GM18907 (cell line): Measurements from ENCODE around the gene OR5B2.
"Not testable (repeated sequence)": the region's sequence is repeated elsewhere in the genome, so short reads cannot be mapped to it uniquely, and the experiment has no call there.

ENCODE experiments used
- ATAC-seq: cut with Tn5 transposase; IDR thresholded peaks from one replicate; pipeline ENCODE4 v1.9.1; 2021; ENCODE audit warnings: mild to moderate bottlenecking, moderate library complexity; ENCODE audit not compliant: unreplicated experiment

Gene OR5B2

DNA sequence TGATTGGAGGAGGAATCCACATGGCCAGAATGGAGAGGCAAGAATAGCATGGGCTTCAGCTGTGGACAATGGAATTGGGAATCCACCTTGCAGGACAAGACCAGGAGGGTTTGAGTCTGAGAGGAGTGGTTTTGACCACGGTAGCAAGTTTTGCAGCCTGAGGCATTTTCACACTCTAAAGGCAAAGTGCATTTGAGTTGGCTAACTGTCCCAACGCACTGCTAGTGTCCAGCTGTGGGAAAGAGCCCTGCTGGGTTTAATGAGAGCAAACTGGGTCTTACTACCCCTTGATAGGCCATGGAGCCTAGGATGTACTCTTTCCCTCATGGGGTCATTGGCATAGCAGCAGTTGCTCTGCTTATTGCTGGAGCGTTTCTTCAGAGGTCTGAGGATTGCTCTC is at the start of gene OR5B2:
Gene OR5B2 (minus strand): TSS at position 101 of the 400 bp plus-strand sequence. CDS start 4,860 bp downstream, outside the sequence.
- ATAC-seq: no peak

DNA sequence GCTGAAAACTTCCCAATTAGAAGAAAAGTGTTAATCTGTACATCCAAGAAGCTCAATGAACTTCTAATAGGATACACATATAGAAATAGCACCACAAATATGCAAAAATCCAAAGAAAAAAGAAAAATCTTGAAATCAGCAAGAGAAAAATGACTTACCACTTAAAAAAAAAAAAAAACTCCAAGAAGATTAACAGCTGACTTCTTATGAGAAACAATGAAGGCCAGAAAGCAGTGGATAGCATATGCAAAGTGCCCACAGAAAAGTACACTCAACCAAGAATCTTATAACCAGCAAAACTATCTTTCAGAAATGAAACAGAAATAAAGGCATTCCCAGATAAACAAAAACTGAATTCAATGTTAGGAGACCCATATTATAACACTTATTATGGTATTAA is 44.0 kb upstream of the OR5B2 start:
- ATAC-seq: no peak

DNA sequence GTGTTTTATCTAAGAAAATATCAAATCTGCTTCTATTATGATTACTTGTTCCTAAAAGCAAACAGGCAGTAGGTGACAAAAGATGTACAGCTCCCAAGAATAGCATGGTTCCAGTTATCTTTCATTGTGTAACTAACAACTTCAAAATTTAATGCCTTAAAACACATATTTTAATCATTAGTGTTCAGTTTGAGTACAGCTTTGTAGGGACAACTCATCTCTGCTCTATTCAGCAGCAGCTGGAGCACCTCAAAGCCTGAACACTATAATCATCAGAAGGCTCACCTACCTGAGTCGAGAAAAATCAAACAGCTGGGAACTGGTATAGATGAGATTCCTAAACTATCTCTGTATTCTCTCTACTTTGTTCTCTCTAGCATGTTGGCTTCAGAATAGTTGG is 38.4 kb upstream of the OR5B2 start:
- ATAC-seq: no peak

DNA sequence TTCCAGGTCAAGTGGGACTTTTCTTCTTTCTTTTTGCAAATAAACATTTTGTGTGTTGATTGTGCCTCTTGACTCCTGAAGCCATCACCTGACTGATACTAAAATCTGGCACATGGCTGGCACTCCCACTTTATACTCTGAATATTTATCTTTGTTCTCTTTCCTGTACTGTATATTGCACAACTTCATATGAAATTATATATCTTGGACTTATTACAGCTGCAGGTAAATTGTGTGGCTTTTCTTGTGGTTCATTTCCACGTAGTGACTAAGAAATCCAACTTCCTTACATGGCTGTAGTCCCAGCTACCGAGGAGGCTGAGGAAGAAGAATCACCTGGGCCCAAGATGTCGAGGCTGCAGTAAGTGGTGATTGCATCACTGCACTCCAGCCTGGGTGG is 37.8 kb upstream of the OR5B2 start:
- no peak for ATAC-seq

DNA sequence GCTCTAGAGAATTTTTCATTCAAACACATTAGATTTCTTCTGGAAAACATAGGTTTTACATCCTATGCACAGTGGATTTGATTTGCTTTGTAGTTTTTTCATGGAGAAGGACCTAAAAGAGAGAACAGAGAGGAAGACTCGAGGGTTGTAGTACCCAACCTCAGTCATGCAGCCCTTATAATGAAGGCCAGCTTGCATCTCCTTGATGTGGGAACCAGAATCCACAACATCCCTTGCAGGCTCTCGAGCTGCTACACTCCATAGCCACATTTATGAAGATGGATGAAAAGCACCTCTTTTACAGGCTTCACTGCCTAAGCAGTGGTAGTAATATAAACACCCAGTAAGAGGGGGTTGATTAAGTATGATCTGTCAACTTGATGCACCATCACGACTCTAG is 23.7 kb upstream of the OR5B2 start:
- no peak for ATAC-seq

DNA sequence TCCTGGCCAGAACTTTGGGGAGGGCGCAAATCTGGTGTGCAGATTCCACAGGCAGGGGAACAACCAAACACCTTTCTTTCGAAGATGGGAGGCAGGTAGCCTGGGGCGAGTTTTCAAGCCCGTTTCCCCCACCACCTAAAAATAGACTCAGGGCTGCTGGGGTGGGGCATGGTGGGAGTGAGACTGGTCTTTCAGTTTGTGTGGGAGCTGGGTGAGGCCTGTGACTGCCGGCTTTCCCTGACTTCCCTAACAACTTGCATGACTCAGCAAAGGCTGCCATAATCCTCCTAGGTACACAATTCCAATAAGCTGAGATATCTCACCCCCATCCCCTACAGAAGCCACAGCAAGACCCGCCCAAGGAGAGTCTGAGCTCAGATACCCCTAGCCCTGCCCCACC is 18.4 kb upstream of the OR5B2 start:
- no peak for ATAC-seq

DNA sequence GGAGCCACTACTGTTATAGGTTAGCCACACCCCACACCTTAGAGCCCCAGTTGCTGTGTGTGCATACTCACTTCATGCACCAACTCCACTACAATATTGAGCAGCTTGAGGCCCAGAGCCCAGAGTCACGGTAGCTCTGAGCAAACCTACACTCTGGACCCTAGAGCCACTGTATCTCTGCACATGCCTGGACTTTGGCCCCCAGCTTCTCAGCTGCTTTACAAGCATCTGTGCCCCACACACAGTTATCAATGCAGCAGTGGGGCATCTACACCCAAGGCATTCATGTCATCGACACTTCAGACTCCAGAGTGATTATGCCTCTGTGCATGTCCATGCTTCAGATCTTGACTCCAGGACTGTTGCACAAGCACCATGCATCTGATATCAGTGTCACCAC is 16.4 kb upstream of the OR5B2 start:
- no peak for ATAC-seq

DNA sequence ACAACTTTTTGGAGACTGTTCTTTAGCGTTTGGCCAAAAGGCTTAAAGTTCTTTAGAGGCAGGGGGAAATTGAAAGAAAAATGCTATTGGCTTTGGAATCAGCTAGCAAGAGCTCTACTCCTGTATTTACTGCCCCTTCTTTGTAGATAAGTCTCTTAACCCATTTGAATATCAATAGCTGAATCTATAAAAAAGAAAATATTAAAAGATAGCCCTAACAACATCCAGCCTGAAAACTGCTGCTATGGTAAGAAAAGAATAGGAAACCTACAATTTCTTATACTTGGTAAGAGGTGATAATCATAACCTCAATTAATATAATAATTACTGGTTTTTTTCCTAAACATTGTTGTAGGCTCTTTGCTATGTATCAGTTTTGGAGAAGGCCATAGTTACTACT is 14.2 kb upstream of the OR5B2 start, which contains the start of gene OR5B12:
Gene OR5B12 (minus strand): TSS at position 101 of the 400 bp plus-strand sequence. CDS start 2,085 bp downstream, outside the sequence.
- ATAC-seq: no peak

DNA sequence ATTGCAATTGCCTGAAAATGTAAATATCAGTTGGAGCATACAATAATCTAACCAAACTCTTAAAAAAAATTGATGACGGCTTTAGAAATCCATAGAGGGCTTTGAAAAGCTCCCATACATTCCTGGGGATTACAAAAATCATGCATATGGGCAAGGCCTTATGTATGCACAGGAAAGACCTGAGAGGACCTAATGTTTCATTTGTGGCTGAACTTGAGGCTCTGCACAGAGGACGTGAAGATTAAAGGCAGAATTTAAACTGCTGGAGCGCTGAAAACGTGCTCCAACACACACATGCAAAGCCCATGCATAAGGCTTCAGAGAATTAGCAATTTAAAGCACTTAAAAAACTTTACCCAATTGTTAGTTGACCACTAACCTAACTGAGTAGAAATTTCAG is 10.6 kb upstream of the OR5B2 start:
- no peak for ATAC-seq

DNA sequence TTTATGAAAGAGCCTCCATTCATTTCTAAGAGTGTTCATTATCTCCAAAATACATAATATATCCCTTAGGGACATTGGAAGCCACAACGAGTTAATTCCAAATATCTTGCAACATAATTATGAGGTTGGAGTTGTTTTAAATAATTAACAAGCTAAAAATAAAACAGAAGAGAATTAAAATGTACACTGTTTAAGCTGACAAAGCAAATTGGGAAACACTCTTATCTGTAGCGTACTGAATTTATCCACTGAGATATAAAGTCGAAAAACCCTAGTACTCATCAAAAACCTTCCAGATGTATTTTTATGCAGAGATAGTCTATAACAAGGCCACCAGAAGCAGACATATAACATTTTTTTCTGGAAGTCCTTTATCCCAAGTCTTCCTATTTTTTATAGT is 6.3 kb upstream of the OR5B2 start:
- no peak for ATAC-seq

DNA sequence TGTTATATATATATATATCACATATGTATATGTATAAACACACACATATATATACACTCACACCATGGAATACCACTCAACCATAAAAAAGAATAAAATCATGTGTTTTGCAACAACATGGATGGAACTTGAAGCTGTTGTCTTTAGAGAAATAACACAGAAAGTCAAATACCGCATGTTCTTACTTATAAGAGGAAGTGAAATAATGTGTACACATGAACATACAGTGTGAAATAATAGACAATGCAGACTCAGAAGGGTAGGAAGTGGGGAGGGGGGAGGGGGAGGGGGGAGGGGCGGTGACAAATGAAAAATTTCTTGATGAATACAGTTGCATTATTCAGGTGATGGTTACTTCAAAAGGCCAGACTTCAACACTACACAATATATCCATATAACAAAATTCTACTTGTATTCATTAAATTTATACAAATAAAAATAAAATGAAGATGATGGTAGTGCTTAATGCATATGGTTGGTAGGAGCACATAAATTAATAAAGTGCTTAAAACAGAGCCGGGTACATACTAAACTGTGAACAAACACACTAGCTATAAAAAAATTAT is 5.8 kb upstream of the OR5B2 start:
- peak; percentile 83 for ATAC-seq

DNA sequence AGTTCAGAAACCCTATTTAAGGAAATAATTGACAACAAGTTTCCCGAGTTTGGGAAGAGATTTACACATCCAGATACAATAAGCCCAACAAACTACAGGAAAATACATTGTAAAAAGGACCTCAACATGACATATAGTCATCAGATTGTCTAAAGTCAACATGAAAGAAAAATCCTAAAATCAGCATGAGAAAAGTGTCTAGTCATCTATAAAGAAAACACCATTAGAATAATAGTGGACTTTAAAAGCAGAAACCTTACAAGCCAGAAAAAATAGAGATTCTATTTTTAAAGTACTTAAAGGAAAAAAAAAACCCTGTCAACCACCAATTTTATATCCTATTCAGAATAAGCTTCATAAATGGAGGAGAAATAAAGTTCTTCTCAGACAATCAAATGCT is 1.4 kb upstream of the OR5B2 start:
- ATAC-seq: no peak

DNA sequence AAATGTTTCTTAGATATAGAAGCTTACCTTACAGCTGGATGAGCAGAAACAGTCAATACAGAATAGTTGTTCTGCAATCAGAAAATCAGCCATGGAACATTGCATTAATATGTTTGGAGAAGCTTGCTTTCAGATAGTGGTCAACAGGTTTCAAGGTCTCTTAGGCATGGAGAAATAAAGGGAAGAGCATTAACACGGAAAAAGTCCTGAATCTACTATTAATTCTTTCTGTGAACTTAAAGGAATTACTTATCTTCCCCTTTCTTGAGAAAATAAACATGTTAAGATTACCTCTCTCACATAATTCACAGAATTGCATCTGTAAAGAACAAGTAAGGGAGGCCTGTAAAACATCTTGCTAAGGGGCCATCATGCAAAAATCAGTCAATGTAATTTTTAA is 21.1 kb downstream of the OR5B2 start, which contains the start of gene OR5B3:
Gene OR5B3 (minus strand): TSS at position 101 of the 400 bp plus-strand sequence. CDS start 3,465 bp downstream, outside the sequence.
- no peak for ATAC-seq

DNA sequence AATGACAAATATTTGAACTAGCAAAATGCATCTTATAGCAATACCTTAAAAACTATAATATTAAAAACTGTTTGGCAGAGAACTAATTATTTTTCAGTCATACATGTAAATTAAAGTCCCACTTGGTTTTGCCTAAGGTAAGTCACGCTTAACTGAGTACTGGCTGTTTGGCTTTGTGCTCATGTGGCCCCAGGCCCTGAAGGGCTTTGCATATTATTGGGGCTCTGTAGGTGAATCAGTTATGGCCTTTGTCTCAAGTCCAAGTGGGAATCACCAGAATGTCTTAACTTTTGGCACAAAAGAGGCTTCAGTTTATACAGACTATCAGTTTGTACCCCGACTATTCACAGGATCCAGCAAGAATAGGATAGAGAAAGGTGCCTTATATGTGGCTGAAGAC is 28.3 kb downstream of the OR5B2 start:
- ATAC-seq: not testable (repeated sequence)

DNA sequence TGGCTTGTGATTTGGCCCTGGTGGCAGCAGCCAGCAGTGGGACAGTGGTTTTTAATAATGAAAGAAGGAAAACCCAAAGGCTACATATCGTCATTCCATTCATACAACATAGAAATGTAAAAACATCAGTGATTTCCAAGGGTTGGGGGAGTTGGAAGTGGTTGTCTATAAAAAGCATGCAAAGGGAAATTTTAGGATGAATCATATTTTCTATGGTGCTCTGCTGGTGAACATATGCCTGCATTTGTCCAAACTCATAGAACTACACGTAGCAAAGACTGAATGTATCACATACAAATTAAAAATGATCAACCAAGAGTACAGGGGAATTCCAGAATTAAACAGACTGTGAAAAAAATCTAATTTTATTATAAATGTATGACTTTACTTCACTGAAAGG is 32.3 kb downstream of the OR5B2 start:
- ATAC-seq: no peak

DNA sequence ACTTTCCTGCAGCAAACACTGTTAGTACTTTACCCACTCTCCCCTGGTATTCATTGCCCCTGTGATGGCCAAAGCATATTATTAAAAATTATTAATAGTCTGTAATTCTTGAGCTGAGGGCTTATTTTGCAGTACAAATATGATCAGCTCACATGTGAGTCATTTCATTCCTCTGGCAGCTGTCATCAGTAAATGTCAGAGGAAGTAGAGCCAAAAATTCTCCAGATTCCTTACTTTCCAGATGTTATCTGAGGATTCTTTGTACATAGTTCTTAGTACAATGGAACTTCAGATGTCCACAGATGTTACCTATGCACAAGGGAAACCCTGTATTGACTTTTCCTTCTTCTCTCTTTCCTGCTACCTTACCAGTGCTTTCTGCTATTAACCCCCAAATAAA is 33.7 kb downstream of the OR5B2 start:
- ATAC-seq: no peak

DNA sequence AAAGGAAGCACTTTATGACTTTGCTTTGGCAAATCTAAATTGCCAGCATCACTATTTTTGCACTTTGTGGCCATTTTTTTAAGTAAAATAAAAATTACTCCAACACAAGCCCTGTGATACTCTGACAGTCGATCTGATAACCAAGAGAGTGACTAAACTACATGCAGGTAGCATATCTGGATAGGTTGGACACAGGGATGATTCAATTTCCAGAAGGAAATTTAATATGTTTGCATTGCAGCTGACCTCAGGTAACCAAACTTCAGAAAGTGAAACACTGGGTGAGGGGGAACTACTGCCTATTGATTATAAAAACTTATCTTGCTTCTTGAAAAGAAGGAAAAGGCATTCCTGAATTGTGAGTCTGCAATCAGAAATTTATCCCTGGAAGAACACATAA is 35.2 kb downstream of the OR5B2 start:
- no peak for ATAC-seq

DNA sequence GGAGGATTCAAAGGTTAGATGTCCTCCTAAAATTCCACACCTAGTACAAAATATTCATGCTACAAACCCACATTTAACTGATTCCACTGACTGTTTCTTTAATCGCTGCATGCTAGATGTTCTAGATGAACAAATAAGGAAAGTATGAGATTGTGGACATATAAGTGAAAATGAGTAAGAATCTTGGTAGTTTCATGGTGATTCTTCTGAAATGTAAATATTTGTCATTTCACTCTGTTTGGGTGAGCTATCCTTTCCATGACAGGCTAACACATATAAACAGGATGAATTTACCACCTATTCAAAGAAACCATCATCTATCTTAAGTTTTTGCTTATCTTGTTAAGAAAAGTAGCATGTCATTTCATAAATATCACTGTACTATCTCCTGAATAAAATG is 36.0 kb downstream of the OR5B2 start:
- no peak for ATAC-seq

DNA sequence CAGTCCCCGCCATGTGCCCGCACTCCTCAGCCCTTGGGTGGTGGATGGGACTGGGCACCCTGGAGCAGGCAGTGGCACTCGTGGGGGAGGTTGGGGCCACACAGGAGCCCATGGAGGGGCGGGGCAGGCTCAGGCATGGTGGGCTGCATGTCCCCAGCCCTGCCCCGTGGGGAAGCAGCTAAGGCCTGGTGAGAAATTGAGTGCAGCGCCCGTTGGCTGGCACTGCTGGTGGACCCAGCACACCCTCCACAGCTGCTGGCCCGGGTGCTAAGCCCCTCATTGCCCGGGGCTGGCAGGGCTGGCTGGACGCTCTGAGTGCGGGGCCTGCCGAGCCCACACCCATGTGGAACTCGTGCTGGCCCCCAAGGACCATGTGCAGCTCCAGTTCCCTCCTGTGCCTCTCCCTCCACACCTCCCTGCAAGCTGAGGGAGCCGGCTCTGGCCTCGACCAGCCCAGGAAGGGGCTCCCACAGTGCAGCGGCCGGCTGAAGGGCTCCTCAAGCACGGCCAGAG is 37.3 kb downstream of the OR5B2 start:
- no peak for ATAC-seq
